Stimulated activated CD4-positive, alpha-beta T cell treated with anti-CD3 and anti-CD28 coated beads, Interleukin-12 subunit alpha, Interleukin-12 subunit beta, amount 100 ng/mL, for 4 hours (primary cell): Measurements from ENCODE around the gene SETBP1.

Experiments used
- DNase-seq: peaks from one replicate; pipeline ENCODE4 v3.0.0-alpha.2; 2020

SETBP1 gene

DNA sequence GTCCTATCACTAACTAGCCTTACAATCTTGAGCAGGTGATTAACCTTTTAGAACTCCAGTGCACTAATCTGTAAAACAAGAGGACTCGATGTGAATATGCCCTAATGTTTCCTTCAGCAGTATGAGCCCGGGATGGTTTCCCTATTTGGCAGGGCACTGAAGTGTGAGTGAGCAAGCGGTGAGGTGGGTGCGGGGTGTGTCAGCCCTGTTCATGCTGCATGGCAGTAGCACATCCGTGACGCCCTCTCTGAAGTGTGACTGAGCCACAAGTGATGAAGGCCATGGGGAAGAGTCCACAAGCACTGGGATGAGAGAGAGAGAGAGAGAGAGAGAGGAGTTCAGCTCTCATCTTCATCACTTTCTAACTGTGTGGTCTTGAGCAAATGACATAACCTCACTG is 168.7 kb downstream of the SETBP1 start:
- no peak for DNase-seq

- no peak for DNase-seq
These were observed 169.3 kb downstream of the SETBP1 start for GRCh38 chr18:44850001-44850400.

GRCh38 chr18:44851856-44852621 is 171.4 kb downstream of the SETBP1 start:
- DNase-seq = no peak

GRCh38 chr18:44852818-44853217 is 172.1 kb downstream of the SETBP1 start:
- DNase-seq = no peak

DNA sequence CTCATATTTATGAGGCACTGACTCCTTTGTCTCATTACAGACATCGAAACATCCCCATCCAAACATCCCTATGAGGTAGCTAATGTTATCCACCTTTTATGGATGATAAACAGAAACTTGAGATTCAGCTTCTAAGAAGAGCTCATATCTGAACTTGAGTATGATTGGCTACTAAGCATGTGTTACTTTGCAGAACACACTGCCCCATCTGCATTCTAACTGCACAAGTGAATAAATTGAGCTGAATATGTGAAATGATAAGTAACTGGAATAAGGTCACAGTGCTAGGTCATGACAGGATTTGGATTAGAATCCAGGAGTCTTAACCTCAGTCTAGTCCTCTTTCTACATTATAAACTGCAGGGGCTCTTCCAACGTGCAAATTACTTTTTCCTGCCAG is 172.7 kb downstream of the SETBP1 start:
- no peak for DNase-seq

GRCh38 chr18:44855681-44856080 is 175.0 kb downstream of the SETBP1 start:
- no peak for DNase-seq

GRCh38 chr18:44856157-44856556 is 175.5 kb downstream of the SETBP1 start:
- DNase-seq = no peak

DNA sequence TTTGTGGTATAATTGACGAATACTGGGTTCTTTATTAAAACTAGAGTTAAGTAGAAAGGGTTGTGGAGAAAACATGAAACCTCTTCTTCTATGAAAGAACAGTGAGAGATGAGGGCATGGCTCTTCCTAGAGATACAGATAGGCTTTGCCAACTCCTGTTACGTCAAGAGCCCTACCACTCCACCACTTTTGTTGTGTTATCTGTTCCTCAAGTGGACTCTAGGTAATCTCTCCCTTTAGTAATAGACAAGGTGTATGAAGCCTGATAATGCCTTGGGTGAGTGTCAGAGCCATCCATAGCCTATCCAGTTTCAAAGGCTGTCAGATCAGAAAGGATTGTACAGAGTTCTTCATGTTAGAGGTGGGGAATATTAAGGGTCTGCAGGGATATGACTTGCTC is 176.4 kb downstream of the SETBP1 start:
- no peak for DNase-seq

DNA sequence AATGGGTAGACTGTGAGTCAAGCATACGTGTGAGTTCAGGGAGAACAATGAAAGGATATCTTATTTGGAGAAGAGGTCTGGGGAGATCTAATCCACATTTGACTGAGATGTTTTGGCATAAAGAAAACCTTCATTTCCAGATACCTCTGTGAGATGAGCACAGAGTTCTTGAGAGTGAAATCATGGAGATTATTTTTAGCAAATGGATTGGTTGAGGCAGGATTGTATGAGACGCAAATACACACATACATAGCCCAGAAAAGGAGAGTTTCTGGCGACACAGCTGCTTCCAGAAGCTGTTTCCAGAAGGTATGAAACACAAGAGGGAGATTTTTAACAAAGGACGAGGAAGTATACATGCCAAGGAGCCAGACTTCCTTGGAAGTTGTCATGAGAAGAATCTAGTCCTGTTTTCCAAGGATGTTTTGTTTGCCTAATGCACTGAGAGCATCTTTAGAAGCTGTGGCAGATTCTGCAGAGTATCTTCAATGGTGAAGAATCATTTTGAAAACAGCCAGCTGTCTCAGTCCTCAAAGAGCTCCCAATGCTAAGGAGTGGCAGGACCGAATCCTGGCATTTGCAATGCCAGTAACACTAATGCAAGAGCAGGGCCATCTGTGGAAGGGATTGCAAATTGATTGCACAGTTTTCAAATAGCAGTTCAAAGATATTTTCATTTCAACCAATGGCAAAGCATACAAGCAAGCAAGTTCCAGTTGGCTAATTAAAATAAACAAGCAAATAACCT is 177.2 kb downstream of the SETBP1 start:
- DNase-seq = no peak

- DNase-seq = no peak
These were observed 178.6 kb downstream of the SETBP1 start for GRCh38 chr18:44859263-44859662.

DNA sequence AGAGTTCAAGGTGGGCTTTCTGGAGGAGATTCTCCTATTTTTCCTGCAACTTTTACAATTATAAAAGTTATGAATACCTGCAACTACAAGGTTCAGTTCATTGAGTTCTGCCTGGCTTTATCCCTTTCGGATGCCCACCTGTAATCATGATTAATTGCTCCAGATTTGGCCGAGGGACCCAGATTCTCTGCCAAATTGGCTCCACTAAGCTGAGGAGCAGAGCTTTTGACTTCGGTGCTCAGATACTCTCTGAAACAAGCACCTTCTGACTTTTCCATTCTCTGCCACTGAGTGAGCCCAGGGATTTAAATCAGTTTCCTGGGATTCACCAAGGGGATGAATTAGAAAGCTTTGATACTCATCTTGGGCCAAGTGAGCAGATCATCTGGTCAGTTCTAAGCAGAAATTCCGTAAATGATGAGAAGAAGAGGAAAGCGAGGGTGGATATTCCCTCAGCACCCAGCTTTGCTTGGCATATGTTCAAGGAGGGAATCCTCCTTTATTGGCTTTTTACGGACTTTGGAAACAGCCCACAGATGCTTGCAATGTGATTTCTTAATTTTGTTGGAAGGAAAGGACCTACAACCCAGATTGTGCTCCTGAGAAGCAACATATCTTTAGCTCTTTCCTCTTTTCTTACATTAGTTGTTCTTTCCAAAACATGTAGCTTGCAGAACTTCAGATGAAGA is 179.2 kb downstream of the SETBP1 start:
- no peak for DNase-seq

DNA sequence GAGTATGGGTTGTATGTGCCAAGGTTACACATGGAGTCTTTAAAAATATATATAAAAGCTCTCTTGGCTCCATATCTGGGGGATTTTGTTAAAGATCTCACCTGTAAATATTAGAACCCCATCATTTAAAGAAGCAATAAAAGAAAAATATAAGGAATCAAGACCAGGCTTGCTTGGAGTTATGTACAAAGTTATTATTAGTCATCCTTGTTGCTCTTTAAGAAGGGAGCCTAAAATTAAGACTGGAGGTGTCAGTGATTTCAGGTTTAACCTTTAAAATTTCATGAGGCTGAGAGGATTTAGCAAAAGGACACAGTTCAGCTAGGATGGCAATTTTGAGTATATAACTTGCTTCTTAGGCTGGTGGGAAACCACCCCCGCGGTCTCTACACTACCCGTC is 181.4 kb downstream of the SETBP1 start:
- no peak for DNase-seq

GRCh38 chr18:44866103-44866502 is 185.4 kb downstream of the SETBP1 start:
- DNase-seq = no peak

DNA sequence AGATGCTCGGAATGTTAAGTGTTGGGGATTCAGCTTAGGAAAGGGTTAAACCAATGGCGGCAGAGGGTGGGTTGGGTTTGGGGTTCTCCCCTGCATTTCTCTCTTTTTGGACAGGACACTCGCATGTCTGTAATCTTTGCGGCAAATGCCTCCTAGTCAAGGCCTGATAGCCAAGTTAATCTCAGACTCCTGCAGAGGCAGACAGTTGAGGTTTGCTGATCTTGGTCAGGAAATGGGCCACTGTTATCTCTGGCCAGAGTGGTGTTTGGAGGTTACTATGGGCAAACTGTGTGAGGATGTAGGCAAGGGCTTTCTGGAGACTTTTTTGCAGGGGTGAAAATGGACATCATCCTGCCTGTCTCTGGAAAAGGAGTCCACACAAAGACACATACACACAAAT is 188.8 kb downstream of the SETBP1 start:
- DNase-seq = no peak

DNA sequence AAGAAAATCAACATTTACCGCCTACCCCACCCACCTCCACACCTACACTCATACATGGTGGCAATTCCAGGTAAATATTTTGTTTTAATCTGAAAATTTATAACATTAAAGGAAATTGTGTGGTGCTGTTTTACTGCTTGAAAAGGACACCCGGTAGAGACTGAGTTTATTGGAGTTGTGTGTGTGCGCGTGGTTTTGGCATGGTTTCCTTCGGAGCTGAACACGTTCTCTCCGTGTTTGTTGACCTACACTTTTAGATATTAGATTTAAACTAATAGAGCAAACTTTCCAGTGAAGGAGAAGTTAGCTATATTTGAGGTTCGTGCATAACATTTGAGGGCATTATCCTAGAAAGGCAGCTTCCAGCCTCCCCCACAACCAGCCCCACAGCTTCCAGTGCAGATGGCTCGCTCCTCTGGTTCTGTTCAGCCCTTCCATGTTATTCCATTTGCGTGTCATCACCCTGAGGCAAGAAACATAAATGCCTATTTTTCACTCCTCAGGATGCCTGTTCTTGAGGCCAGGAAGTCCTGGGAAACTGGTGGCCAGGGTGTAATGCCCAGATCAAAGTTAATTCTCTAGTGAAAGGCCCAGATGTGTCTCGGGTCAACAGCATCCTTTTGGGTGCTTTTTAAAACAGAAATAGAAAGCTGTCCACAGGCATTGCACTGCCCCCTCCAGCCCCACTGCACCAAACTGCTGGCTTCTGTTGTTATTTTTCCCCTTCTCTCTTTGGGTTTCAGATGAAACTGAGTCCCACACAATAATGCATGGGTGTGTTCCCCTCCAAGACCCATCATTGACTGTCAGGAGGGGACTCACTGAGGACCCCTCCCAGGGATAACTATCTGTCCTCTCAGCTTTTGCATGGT is 190.2 kb downstream of the SETBP1 start:
- no peak for DNase-seq

DNA sequence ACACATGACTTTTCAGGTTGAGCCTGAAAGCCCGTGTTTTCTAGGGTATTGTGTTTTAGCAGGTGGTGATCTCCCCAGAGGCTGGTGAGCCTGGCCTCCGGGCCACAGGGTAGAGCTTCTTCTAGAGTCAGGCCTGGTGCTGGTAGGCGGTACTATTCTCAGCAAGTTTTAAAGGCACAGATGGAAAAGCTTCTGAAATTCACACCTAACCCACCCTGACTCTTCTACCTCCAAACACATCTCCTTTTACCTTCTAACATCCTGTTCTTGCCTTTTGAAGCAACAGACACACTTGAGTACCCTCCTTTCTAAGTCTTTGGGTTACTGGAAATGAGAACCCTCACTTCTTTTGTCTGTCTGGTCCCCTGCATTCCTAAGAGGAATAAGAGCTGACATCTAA is 191.1 kb downstream of the SETBP1 start:
- no peak for DNase-seq

DNA sequence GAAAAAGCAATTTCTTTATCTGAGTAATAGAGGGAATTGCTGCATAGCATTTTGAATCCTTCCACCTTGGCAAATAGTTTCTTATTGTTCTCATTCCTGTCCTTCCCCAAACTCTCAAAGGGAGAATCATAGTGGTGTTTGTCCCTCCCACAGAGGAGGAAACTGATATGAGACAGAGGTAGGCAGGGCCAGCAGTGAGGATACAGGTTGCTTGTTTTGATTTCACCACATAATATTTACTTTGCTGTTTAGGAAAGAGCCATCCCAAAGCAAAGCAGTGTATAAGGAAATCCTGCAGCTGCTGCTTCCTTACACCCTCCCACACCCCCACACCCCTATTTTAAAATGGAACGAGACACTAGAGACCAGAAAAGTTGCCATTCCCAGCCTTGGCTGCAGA is 195.3 kb downstream of the SETBP1 start:
- DNase-seq = no peak

GRCh38 chr18:44876755-44877154 is 196.1 kb downstream of the SETBP1 start:
- DNase-seq = no peak

DNA sequence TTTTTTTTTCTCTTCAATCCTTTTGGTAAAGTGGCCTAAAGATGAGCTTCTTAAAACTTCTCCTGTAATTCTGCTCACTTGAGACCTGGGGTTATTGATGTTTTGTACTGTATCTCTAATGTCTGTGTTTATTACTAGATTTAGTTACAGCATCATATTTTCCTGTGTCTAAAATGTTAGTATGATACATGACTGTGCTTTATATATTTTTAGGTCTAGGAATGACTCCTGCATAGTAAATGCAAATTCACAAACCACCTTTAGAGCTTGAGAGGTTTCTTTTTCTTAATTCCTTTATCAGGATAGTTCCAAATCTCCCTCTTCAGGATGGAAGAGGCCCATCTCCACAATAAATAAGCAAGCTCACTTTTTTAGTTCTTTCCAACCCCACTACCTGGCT is 197.6 kb downstream of the SETBP1 start:
- no peak for DNase-seq

DNA sequence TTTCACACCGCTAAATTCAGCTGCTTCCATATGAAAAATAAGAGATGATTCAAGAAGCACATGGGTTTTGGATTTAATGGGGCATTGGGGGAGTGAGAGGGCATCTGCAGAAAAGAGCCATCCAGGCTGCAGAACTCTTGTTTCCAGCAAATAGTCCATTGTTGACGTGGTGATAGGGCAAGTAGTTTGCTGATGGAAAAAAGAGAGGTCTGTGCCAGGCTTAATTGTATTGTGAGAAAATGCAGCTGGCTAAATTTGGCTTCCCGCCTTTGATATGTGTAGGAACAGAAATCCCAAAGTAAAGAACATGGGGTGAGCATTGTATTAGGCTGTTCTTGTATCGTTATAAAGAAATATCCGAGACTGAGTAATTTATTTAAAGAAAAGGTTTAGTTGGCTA is 199.5 kb downstream of the SETBP1 start:
- no peak for DNase-seq

DNA sequence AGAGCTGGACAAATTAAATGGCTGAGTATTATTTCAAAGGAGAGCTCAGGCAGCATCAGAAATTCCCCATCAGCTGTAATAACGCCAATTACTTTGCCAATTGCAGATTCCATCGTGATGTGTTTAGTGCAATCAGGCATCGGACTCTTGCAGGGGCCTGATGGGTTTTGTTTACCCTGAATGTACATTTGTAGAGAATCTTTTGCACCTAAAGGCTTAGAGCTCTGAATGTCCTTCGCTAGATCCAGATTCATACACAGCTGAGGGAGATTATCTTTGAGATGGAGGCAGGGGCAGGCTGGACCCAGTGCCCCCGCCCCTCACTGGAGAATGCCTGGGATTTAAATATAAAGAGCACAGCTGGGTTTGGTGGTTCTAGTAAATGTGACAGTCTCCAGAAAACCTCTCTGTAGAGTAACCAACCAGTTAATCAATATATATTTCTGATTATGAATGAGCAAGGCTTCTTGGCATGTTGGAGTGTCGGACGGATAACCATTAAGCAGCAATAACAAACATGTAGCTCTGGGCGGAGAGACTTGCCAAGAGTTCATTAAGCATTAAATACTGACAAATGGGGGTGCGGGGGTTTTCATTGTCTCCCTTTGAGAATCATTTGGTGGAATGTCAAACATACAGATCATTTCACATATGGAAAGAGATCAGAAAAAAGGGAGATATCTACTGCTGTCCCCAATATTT is 200.9 kb downstream of the SETBP1 start:
- DNase-seq = no peak

DNA sequence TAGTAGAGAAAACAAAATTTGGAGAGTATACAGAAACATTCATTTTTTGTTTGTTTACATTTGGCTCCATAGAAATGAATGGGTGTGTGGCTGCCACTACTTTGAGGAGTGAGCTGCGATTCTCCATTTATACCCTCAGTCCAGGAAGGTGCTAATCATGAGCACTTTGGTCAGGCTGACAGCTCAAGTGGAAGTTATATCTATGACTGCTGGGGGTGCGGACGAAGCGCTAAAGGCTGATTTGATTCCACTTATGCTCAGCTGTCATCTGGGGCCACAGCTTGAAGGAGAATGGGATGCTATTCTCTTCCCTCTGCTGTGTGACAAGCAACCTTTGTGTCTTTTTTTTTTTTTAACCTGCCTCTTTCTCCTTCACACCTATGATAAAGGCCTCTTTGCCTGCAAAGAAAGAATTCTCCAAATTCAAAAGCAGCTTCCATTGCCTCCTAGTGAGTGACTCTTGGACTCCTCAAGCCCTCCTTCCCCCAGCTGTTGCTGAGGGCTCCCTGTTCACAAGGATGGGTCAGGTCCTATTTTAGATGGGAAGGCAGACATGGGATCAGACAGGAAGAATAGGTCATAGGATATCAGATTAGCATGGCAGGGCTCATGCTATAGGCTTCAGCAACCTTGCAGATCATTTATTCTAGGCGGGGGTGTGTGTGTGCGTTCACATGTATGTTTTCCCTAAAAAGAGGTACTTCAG is 201.6 kb downstream of the SETBP1 start:
- no peak for DNase-seq
